Measurements from ENCODE around the gene SART3.
"Not testable (repeated sequence)": the region's sequence is repeated elsewhere in the genome, so short reads cannot be mapped to it uniquely, and the experiment has no call there.

Gene SART3

GRCh38 chr12:108485371-108485770 is 75.6 kb downstream of the SART3 start:
- DNase-seq (ENCODE audit: low spot score), result not testable (repeated sequence)

- DNase-seq (ENCODE audit: low spot score), result no peak
Measured at GRCh38 chr12:108484845-108485244, 76.1 kb downstream of the SART3 start.

GRCh38 chr12:108484431-108484830 is 76.5 kb downstream of the SART3 start:
- DNase-seq (ENCODE audit: low spot score), result no peak

- no peak for DNase-seq (ENCODE audit: low spot score)
Measured at GRCh38 chr12:108483213-108484059, 77.5 kb downstream of the SART3 start.

GRCh38 chr12:108482717-108483212 is 78.2 kb downstream of the SART3 start:
- DNase-seq (ENCODE audit: low spot score), result no peak

DNA sequence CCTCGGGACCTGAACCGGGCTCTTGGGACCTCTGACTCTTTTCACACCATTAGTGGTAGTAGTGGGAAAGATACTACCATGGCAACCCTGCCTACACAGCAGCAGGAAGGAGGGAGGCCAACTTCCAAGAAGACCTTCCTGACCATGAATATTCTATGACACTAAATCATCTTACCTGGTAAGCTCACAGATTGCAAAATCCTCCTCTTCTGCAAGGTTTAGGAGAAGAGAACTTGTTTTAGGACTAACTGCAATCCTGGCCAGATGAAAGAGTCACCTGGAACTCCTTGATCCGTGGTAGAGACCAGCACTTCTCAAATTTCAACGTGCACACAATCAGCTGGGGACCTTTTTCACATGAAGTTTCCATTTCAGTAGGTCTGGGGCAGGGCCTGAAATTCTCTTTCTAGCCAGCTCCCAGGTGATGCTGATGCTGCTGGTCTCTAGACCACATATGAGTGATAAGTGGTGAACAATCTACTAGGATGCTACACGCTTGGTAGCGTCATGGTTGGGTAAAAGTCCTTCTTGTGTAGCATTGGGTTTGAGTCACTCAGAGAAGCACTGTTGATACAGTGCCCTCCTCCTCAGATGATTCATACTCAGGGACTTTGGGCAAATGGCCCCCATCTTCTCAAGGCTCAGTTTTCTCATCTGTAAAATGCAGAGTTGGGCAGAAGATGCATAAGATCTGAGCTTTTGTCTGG is 81.5 kb downstream of the SART3 start:
- DNase-seq (ENCODE audit: low spot score), result no peak

DNA sequence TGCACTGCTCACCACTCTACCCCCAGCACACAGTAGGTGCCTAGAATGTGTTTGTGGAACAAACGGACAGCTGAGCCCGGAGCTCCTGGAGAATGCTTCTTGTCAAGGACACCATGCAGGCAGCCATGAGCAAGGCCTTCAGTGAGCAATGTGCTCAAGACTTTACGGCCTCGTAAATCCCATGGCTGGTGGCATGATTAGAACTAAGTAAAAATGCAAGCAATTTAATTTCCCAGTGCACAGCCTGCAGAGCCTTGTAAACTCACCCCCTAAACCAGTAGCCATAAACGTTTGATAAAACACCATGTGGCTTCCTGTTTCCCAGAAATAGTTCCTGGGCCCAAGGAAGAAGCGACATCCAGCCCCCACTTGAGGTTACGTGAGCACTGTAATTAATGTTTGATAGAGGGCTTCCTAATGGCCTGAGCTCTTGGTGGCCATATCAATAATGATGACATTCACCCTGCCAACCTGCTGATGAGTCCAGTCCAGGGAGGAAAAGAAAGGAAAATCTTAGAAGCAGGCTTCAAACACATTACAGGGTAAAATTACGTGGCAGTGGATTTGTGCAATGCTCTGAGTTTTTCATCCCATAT is 82.3 kb downstream of the SART3 start:
- no peak for DNase-seq (ENCODE audit: low spot score)

DNA sequence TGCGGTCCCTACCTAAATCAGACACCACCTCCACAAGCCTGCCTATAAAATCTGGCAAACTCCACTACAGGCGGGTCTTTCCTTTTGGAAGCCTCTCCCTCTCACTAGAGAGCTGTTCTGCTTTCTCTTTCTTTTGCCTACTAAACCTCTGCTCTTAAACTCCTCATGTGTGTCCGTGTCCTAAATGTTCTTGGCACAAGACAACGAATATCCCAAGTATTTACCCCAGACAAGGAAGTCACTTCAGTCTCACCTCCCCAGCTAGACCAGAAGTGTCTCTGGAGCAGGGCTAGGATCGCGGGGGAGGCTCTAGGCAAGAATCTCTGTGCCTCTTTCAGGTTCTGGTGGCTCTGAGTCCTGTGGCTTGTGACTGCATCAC is 83.1 kb downstream of the SART3 start:
- no peak for DNase-seq (ENCODE audit: low spot score)

DNA sequence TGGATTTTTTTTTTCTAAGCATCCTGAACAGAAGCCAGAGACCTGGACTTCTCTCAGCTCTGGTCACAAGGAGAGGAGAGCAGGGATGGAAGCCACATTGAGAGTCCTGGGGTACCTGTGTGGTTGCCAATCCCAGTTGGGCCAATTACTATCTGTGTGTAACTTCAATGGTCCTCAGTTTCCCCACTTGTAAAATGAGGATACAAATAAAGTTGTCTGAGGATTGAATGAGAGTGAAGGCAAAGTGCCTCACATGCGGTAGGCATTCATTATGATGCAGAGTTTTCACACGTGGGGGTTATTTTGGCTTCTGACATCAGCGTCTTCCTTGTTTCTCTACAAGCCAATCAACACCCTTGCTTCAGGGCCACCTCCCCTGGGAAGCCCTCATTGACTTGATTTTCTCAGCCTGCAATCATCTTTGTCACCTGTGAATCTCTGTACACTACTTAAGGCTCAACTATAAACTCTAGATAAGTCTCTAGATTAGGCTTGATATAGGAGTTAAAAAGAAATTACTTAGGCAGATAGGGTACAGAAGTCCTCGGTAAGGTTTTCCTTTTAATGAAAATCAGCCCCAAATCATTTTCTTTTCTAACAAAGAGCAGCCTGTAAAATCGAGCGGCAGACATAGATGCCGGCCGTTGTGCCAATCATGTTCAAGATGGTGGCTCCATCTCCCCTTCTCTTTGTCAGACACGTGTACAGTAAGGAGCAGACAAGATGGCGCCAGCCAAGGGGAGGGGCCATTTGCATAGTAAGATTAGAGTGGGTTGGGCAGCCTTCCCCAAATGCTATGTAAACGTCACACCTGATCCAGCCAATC is 83.7 kb downstream of the SART3 start:
- no peak for DNase-seq (ENCODE audit: low spot score)

DNA sequence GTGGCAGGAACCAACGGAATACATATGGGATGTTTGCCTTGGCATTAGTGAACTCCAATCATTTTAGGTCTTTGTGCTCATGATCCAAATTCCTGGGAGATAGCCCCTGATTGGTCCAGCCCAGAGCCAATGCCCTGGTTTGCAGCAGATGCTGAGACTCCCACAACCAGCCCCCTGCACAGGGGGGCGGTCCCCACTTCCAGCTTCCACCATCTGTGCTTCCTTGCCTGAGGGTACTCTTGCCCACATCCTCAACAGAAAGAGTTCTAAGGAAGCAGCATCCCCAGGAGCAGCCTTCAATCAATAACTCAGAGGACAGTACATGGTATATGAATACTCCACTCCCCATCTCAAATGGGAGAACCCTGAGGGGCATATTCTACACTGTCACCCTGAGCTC is 85.6 kb downstream of the SART3 start:
- DNase-seq (ENCODE audit: low spot score), result no peak

DNA sequence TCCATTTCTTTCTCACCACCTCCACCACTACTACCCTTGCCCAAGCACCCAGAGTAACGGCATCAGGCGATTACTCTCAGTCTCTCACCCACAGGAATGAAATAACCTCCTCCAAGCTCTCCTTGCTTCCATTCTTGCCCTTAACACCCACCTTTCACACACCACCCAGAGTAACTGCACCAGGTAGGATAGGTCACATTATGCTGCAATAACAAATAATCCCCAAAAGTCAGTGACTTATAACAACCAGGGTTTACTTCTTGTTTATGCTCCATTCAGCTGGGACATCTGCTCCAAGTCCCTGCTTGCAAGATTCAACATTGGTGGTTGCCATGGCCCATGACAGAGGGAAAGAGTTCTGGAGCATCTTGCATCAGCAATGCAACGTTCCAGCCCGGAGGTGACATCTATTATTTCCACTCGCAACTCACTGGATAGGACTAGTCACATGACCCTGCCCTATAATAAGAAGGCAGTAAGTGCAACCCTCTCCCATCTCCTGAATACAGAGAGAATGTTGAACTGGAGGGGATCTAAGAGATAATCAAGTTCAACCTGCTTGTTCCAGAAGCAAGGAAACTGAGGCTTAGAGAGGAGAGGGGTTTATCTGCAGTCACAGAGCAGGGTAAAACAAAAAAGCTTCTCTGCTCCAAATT is 87.4 kb downstream of the SART3 start:
- DNase-seq (ENCODE audit: low spot score), result no peak
